HG02763 (cell line): Measurements from ENCODE around the gene KCND1.

Experiments used
- ATAC-seq: cut with Tn5 transposase; IDR thresholded peaks from one replicate; pipeline ENCODE4 v1.9.1; 2021; ENCODE audit warnings: mild to moderate bottlenecking, moderate library complexity; ENCODE audit not compliant: unreplicated experiment

KCND1 gene

DNA sequence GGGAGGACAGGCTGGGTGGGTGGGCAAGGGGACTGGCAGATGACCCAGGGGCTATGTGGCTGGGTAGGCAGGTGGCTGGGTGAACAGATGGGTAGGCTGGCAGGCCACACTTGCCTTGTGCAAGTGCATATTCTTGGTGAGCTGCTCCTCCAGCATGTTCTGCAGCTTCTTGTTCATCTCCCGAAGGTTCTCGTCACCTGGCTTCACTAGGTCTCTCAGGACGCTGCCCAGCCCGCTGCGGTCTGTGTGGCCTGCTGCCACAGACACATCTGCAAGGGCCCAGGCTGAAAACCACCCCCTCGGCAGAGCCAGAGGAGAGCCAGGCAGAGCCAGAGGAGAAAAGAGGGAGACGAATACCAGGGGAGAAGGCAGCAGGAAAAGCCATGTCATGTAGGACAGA, 3.4 kb upstream of the KCND1 start:
- no peak for ATAC-seq

DNA sequence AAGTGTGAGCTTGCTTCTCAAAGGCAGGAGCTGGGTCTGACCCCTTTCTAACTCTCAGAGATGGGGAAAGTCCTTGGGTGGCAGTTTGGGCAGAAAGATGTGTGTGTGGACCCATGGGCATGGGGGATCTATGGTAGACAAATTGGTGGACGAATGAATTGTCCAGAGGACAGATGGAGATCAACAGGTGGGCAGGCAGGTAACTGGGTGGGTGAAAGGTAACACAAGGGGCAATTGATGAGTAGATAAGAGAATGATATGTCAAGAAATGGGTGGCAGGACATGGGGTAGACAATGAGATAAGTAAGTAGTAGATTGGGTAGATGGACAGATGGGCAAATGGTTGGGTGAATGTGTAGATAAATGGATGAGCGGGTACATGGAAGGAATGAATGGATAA, 2.9 kb upstream of the KCND1 start:
- ATAC-seq = no peak

DNA sequence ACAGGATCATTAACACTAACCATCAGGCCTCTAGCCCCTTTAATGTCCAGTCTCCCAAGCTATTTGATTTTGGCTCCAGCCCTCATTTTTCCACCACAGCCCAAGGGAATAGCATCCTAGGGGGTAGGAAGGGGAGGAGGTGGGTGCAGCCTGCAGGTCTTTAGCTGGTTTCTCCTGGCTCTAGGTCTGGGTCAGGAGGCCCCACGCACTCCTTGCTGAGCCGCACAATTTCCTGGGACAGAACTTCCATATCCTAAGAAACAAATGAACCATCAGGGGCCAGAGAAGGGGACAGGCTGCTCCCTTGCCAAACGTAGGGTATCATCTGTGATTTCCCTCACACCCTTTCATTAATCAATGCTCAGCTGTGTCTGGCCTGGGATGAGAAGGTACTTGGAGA, 2.4 kb upstream of the KCND1 start:
- ATAC-seq = no peak

DNA sequence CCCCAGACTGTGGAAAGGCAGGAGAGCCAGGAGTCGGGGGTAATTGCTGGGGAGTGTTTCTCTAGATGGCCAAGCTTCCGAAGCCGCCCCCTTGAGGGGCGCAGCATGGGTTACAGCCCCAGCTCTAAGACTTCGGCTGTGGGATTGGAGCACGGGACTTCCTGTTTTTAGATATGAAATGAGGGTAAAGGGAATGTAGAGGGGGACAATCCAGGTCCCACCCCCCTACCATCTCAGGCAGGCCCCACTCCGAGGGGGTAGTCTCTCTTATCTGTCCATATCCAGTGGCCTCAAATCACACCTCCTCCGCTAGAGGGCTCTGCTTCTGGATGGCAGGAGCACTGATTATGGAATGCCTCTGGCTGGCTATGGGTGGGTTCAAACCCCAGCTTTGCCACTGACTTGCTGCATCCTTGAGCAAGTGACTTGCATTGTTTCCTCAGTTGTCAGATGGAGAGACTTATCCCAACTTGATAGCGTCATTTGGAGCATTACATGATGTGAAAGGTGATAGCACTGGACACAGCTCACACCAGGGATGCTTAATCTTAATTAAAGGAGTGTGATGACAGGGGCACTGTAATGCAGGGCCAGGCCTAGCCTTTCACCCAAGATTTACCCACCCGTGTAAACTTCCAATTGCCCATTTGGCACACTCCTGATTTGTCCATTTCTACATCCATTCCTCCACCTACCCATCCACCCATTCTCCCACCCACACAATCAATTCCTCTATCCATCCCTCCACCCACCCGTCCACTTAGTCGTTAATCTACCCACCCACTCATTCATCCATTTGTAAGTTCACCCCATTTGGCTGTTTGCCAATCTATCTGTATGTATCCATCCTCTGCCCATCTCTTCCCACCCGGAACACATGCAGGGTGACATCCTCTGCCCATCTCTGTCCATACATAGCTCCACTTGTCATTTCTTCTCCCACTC, 848 bp upstream of the KCND1 start:
- ATAC-seq = no peak

DNA sequence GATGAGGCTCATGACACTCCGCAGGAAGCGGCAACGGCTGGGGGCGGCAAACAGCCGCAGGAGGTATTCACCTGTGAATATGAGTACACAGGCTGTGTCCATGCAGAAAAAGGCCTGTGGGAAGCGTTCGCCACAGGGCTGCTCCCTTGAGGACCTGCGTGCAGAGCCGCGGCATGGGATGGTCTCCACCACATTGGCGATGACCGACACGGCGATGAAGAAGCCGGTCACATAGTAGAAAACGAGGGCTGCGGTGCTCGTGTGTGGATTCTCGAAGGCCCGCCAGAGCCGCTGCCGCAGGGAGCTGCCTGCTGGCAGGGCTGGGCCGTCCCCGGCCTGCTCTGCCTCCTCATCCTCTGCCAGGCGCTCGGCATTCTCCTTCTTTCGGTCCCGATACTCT, 2.2 kb downstream of the KCND1 start:
- ATAC-seq = no peak

DNA sequence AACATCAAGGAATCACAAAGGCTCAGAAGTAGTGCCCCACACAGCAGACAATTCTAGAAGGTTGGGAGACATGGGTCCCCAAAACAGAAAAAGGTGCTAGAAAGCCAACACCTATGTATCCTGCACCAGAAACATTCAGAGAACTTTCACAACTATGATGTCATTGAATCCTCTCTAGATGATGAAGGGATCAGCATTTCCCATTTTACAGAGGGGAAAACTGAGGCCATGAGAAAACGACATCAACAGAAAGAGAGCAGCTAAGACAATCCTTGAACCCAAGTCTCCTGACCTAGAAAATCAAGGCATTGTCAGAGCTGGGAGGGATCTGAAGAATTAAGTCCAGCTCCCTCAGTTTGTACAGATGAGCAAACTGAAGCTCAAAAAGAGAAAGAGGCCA, 3.3 kb downstream of the KCND1 start:
- ATAC-seq = no peak

DNA sequence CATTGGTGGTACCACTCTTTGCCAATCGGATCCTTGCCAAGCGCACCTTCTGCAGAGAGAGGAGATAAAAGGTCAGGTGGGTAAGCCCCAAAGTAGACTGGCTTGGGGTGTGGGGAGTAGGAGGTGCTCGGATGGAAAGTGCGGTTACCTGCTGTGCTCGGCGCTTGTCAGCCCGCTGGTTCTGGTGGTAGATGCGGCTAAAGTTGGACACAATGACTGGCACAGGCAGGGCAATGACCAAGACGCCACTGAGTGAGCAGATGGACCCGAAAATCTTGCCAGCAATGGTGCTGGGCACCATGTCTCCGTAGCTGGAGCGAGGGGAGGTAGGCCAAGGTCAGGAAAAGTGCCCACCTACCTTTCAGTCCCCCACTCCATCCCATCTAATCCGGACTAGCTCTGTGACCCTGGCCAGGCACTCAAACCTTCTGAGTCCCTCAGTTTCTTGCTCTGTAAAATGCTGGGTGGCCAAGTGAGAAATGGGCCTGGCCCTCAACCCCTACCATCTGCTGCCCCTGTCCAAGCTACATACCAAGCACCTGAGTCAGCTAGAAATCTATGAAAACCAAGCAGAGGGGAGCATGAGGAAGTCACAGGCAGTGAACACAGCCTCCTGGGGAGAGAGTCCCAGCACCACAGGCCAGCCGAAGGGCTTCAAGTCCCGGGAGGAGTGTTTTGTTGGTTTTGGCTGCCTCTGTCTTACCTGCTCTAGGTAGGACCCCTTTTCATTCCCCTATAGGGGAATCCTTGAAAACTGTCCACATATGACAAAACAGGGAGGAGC, 4.7 kb downstream of the KCND1 start:
- ATAC-seq = no peak

DNA sequence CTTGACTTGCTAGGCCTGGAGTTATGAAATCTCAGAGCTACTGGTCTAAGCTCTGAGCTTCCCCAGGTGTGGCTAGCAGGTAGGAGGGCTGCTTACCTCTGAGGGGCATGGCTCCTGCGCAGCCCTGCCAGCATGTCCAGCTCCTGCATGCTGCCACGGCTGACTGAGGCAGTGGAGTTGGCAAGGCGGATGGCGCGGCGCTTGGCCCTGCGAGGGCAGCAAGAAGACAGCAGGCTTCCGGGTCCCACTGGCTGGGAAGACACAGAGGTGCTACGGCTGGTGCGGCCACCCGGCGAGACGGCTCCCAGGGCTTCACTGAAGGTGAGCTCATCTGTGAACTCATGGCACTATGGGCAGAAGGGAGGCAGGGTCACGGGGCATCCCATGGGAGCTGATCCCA, 5.7 kb downstream of the KCND1 start:
- no peak for ATAC-seq

DNA sequence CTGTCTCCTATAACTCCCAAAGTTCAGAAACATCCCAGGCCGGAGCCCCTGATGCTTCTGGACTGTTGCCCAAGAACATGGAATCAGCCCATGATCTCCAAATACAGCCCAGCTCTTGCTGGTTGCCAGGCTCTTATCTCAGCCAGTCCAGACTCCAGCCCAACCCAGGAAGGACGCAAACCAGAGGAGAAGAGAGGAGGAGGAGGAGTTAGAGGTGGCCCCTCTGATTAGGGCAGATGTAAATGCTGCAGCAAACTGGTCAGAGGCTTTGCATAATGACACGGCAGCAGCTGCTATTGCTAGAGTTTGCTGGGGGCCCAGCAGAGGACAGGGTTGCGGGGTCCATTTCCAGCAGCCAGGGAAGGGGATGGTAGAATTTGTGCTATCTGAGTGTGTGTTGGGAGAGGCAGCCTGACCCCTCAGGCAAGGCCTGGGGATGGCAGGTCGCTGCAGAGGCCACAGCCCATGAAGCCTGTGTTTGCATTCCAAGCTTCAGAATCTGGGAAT, 10.0 kb downstream of the KCND1 start:
- ATAC-seq = no peak

DNA sequence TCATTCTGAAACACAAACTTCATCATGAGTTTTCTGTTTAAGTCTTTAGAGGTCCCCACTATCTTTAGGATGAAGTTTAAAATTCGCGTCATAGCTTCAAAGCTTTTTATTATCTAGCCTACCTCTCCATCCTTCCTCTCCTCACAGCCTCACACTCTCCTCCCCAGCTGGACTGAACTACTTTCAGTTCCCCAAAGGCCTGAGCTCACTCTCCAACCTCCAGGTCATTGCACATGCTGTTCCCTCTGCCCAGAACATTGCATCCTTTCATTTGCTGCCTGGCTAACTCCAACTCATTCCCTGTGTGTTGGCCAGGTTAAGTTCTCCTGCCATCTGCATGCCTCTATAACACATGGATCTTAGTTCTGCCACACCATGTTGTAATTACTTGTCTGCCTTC, 11.4 kb downstream of the KCND1 start:
- no peak for ATAC-seq

DNA sequence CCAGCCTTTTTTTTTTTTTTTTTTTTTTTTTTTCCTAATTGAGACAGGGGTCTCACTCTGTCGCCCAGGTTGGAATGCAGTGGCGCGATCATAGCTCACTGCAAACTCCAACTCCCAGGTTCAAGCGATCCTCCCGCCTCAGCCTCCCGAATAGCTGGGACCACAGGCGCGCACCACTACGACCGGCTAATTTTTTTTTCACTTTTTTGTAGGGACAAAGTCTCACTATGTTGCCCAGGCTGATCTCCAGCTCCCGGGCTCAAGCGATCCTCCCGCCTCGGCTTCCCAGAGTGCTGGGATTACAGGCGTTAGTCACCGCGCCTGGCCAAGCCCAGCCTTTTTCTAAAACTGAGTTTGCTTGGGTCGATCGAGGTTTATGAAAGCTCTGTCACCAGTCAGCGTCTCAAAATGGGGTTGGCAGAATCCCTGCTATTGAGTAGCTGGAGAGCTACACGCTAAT, 13.0 kb downstream of the KCND1 start:
- no peak for ATAC-seq

DNA sequence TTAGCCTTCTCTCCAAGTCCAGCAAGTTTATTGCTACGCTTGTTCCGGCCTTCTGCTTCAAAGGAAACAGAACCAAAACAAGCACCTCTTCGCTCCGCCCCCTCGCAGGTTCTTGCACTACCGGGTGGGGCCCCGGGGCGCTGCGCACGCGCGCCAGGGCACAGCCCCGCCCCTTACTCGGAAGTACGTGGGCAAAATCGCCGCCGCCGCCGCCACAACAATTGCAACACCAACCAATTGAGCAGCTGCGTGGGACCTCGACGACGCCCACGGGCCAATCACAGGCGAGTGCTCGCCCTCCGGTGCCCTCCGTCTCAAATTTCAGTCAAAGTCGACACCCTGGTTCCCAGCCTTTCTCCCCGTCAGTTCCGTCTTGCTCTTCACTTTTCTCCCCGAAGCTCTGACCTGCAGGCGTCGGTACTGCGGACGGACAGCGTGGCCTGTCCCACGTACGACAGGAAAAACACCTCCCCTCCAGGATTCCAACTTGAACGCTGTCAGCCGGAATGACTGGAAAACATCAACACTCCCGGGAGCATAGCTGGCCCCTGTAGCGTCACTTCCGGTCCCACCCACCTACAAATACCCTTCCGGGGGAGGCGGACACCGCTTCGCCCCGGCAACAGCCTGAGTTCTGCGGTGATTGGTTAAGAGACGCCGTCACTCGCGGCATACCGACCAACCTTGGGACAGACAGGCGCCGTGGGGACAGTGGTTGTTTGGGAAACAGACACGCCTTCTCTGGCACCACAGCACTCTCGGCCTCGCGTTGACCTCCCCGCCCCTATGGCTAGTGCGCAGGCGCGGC, 13.6 kb downstream of the KCND1 start:
- ATAC-seq = peak; percentile 81

DNA sequence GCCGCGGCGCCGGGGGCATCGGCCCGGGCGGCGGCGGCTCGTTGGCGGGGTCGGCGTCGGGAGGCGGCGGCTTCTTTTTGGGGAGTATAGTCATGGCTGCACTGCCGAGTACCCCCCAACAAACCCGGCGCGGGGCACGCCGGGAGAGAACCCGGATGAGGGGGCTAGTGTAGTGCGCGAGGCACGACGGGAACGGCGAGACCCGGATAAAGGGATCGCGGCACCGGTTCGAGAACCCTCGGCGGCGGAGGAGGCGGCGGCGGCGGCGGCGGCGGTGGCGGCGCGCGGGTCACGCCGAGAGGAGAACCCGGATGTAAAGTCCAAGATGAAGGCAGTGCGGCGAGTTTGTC, 14.2 kb downstream of the KCND1 start, which contains the start of gene OTUD5:
OTUD5 (minus strand) TSS at position 131 of the 350 bp plus-strand sequence; CDS start at position 94, 37 bp downstream.
- peak; percentile 27 for ATAC-seq

DNA sequence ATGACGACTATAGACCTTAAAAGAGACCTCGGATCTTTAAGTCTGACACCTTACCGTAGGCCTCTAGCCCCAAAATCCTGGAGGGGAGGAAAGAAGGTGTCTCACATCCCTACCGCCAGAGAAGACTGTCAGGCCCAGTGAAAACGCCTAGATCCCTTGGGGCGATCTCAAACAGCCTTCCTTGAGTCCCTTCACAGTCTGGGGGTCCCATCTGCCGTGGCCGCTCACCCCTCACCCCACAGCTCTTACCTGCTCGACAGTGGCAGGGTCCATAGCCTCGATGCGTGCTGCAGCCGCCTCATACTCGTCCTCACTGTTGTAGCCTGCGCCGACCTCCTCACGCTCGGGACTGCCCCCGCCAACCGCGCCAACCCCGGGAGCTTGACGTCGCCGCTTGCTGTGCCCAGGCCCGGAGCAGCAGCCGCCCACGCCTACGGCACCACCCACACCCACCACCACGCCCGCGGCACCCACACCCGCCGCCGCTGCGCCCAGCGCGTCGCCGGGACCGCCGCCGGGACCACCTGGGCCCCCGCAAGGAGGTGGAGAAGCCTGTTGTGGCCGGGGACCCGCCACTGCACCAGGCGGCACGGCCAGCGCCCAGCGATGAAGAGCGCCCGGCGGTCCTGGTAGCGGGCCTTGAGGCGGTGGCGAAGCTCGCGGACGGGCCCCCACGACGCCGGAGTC, 14.8 kb downstream of the KCND1 start:
- ATAC-seq = no peak

DNA sequence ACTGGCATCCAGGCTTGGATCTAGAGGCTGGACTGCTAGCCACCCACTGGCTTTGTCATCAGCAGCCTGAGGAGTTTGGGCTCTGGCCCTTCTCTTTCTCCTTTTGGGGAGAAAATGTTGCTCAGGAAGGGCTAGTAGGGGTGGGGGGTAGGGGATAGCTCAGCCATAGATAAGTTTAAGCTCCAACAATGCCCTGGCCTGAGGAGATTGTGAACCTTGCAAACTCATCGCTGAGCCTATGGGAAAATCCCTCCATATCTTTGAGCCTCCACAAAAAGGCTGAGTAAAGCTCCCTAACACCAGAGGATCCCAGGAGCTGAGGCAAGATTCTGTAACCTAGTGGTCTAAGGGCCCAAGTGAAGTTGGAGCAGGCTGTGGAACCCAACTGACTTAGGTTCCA, 23.1 kb downstream of the KCND1 start:
- ATAC-seq = no peak

DNA sequence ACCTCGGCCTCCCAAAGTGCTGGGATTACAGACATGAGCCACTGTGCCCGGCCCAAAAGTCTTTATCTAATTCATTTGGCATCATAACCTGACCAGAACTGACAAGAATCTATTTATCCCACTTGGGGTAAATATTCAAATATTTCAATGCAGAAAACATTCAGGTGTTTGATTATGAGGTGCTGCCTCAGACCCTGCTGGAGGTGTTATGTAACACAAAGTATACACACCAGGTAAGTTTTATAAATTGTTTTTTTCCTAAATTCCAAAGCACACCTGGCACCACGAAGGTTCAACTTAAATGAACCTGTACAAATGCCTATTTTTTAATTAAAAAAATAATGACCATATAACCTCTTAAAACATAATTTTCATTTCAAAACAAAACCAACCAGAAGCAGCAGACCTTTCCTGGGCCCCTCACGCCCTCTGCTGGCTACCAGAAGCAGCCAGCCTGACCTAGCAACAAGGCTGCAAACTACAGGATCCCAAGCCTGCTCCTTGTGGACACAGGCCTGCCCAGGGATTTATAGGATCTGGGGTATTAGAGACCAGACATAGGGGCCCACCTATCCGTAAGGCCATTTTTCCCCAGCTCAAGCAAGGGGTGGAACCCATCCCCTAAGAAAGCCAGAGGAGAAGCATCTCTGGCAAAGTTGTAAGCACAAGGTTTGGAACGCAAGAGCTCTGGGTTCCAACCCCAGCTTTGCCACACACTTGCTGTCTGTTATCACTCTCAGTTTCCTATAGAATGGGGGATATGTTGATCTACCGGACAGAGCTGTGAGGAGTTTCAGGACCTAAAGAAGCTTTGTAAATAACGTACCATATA, 25.9 kb downstream of the KCND1 start:
- ATAC-seq = no peak

DNA sequence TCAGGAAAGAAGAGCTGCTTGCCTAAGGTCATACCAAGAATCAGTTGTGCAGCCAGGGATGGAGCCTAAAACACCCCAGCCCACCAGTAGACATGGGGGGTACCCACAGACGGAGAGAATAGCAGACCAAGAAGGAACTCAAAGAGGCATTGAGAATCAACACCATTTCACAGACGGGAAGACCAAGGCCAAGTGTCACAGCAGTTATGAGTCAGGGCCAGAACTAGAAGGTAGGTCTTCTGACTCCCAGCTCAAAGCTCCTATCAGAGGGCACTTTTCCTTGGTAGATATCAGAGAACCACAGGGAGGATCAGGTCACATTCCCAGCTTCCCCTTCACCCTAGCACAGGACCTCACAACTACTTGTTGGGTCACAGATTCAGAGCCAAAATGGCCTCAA, 28.7 kb downstream of the KCND1 start:
- no peak for ATAC-seq

DNA sequence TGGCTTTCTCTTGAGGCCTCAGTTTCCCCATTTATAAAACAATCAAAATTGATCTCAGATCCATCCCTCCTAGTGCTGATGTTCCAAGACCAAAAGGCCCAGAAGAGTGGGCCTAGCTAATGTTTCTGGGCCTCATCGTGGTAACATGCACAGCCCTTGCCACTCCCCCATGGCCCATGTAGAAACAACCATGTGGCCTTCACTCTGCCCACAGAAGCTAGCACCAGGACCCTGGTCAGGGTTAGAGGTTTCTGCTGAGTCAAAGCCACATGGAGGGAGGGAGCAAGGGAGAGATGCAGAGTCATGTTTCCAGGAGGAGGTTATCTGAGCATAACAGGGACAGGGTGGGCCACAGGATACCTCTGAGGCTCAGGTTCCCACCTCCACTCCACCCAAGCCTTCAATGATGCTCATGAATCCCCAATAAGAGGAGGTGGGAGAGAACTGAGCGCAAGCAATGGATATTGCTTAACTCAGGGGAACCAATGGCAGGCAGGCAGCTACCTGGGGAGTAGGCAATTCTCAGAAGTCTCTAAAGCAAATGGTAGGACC, 31.2 kb downstream of the KCND1 start:
- ATAC-seq = no peak

DNA sequence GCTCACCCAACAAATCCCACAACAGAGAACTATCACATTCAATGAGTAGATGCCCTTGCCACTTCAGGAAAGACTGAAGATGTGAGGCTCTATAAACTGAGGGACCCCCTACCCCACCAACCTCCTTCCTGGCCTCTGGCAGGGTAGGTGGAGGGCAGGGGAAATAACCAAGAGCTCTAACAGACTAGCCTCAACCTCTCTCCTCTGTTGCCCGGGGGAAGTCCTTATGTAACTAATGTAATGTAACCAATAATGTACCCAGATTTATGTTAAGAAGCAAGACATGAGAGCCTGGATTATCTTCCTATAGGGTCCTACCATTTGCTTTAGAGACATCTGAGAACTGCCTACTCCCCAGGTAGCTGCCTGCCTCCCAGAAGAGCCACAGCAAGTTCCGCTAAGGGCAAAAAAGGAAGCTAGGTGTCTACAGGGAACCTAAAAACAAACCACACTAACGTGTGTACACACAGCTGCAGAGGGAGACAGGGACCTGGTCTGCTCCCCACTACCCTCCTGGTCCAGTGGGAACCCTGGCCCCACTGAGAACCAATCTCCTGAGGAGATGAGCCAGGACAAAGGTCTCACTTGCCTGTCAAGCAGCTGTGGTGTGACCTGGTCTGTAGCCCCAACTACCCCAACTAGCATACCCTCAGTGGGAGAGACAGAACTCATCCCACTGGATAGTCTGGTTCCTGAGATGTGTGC, 32.0 kb downstream of the KCND1 start:
- ATAC-seq = no peak
